SW 1271 (cell line): ENCODE data around the gene LRP1B.
"Not testable (repeated sequence)": the region's sequence is repeated elsewhere in the genome, so short reads cannot be mapped to it uniquely, and the experiment has no call there.

ENCODE experiments used
- DNase-seq, 2 experiments: peaks; one replicate each; lab custom pipeline; 2025; lab: John Stamatoyannopoulos, UW

Gene LRP1B

DNA sequence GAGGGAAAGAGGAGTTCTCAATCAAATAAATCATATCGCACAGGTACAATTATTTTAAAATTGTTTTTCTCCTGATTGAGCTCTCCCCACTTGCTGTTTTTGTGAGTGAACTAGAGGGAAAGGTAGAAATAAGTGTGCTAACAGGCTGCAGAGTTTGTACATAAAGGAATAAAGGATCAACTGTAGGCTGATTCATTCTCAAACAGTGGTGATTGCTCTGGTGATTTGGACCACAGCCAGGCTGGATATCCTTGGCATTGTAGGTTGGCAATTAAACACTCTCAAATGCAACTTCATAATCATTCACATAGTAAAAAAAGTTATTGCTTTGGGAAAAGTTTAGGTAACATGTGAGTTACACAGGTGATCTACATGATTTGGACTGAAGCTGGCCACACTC lies 29.8 kb downstream of the LRP1B start:
- DNase-seq, result no peak

GRCh38 chr2:142100139-142100873 lies 30.5 kb downstream of the LRP1B start:
- DNase-seq, result no peak

GRCh38 chr2:142097711-142098110 lies 33.1 kb downstream of the LRP1B start:
- DNase-seq, result no peak

DNA sequence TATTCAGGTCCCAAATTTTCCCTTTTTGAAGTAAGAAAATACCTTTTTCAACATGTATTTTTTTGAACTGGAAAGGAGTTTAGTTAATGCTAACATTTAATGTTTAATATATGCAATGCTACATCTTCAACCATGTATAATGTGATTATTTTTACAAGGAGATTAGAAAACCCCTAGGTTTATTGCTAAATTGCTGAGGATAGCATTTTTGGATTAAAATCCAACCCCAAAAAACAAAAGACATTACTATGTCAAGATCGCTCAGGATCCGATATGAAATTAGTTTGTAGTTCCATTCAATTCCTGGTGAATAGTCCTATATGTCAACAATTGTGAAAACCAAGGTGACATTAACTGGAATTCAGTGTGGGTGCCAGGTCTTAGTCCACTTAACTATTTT lies 35.2 kb downstream of the LRP1B start:
- no peak for DNase-seq

- DNase-seq, result no peak
These were observed 36.6 kb downstream of the LRP1B start for GRCh38 chr2:142094233-142094632.

- DNase-seq, result no peak
These were observed 42.7 kb downstream of the LRP1B start for GRCh38 chr2:142088058-142088568.

DNA sequence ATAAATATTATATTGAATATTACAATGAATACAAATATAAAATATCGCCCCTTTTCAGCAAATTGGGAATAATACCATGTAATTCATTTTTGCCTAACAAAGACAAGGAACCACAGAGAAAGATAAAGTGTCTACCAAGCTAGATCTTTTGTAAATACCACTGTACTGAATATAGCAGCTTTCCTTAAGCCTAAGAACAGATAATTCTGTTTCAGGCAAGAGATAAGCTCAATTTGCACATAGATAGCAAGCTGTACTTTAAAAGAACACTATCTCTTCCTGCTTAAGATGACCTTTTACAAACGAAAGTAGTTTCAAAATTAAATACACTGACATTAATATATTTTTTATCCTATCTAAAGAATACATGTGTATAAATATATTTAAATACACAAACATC lies 43.2 kb downstream of the LRP1B start:
- DNase-seq, result not testable (repeated sequence)

- no peak for DNase-seq
These were observed 48.4 kb downstream of the LRP1B start for GRCh38 chr2:142082368-142082767.

DNA sequence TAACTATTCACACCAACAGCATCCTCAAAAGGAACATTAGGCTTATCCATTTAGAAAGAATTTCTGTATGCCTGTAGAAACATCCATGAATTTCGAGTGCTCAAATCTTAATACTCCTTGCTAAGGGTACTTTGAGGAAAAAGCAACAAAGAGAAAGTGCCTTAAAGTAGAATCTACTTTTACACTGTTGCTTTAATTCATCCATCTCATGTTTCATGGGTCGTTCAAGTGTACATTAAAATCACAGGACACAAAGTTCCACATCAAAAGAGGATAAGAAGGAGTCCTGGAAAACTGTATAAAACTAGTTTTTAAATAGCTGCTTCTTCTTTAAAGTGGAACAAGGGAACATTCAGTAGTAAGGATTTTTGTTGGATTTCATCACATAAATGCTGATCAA lies 54.5 kb downstream of the LRP1B start:
- DNase-seq, result no peak

GRCh38 chr2:142075826-142076225 lies 55.0 kb downstream of the LRP1B start:
- DNase-seq, result no peak

DNA sequence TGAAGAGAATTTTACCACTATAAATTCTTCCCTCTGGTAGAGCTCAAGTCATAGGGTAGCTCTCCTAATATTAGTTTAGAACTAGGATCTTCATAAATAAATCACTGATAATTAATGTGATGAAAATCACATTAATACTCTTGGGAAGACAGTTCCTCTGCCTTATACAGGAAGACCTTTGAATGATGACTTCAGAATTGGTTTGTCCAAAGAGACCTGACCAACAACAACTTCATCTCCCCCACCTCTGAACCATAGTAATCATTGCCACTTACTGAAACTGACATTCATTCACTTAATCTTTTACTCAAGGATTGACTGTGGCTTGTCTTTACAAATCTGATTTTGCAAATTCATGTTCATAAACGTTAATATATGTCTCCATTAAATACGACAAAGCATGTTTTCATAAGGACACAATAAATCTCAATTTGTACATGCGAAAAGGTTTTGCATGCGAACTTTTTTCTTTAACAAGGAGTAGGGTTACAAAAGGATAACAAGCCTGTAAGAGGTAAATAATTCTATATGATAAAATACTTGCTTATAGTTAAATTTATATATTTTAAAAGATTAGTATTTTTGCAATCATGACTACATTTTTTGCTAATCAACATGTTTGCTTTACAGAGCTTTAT lies 61.4 kb downstream of the LRP1B start:
- DNase-seq, result no peak

GRCh38 chr2:142065700-142066099 lies 65.1 kb downstream of the LRP1B start:
- DNase-seq, result no peak

- no peak for DNase-seq
These were observed 65.7 kb downstream of the LRP1B start for GRCh38 chr2:142065156-142065555.

GRCh38 chr2:142061733-142062132 lies 69.1 kb downstream of the LRP1B start:
- no peak for DNase-seq

GRCh38 chr2:142058149-142058548 lies 72.7 kb downstream of the LRP1B start:
- no peak for DNase-seq

DNA sequence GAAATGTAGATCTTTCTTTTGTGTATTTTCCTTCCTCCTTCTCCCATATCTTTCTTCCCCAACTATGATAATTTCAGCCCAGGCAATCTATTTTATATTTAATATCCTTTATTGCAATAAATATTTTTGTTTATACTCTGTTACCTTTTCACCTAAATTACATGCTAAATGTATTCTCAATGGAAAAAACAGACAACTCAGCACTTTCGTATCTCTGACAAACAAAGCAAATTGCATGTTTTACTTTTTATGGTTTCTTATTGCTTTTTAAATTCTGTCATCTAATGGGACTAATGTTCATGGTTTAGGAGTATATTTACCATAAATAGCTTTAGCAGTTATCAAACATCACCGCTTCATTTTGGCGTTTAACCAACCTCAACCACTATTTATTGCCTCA lies 74.0 kb downstream of the LRP1B start:
- no peak for DNase-seq

- DNase-seq, result no peak
These were observed 78.5 kb downstream of the LRP1B start for GRCh38 chr2:142052220-142052863.

GRCh38 chr2:142048581-142048980 lies 82.2 kb downstream of the LRP1B start:
- DNase-seq, result no peak

DNA sequence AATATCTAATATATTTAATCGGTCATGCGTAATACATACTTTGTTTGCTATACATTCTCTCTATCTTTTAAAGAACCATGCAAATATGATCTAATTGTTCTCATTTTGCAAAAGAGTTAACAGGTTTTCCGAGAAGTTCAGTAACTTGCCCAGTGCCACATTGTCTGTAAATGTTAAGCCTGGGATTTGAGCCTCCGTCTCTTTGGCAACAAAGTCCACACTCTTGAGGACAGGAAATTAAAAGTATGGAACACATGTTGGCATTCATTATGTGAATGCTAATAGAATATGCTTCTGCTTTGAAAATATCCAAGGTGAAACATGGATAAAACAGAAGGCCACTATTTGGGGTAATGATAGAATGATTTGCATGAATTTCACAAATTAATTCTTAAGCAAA lies 85.2 kb downstream of the LRP1B start:
- no peak for DNase-seq

DNA sequence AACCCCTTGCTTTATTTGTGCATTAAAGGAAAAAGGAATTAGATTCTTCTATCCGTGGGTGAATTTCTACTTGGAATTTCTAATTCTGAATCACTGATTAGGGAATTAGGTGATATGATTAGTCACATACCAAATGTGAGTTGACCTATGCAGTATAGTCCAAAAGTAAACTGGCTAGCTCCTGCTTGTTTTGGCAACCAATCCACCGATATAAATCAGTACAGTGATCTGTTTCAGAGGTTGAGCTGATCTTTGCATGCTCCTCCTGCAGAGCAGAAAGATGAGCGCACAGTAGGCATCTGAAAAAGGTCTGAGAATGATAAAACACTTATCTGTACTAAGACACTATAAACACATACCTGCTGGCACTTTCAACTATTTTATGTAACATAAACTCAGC lies 86.6 kb downstream of the LRP1B start:
- no peak for DNase-seq

GRCh38 chr2:142042536-142043199 lies 88.1 kb downstream of the LRP1B start:
- DNase-seq, result no peak

GRCh38 chr2:142041996-142042395 lies 88.8 kb downstream of the LRP1B start:
- no peak for DNase-seq

GRCh38 chr2:142041105-142041504 lies 89.7 kb downstream of the LRP1B start:
- no peak for DNase-seq
